Nephron (organoid): ENCODE measurements around the gene CELF2.

Source experiments
- H3K27ac Mint-ChIP-seq, 3 experiments: 2 replicates each; pipeline ENCODE4 v1.8.0; 2020; ENCODE audit warnings: mixed read lengths in 3 of 3, mild to moderate bottlenecking in 2 of 3, moderate library complexity in 1 of 3
- H3K27me3 Mint-ChIP-seq: 2 replicates; pipeline ENCODE4 v1.8.0; 2021; ENCODE audit warnings: low read depth, mild to moderate bottlenecking, moderate library complexity, mixed read lengths
- H3K36me3 Mint-ChIP-seq: 2 replicates; pipeline ENCODE4 v1.8.0; 2020; ENCODE audit warnings: low read depth, mixed read lengths
- H3K4me1 Mint-ChIP-seq: 2 replicates; pipeline ENCODE4 v1.8.0; 2020; ENCODE audit warnings: mixed read lengths
- H3K4me3 Mint-ChIP-seq, 3 experiments: 2 replicates each; pipeline ENCODE4 v1.8.0; 2020; ENCODE audit warnings: mild to moderate bottlenecking in 3 of 3, mixed read lengths in 3 of 3, moderate library complexity in 2 of 3
- H3K9me3 Mint-ChIP-seq: 2 replicates; pipeline ENCODE4 v1.8.0; 2020; ENCODE audit warnings: mixed read lengths
- TF ChIP-seq, protein P1 (sequence below), 3 experiments: fragments of 200-600 bp; sonication (generic); IDR thresholded peaks; one replicate each; pipeline ENCODE4 v1.5.0; 2021; ENCODE audit warnings: antibody characterized with exemption in 3 of 3; ENCODE audit not compliant: unreplicated experiment in 3 of 3

CELF2 gene

DNA sequence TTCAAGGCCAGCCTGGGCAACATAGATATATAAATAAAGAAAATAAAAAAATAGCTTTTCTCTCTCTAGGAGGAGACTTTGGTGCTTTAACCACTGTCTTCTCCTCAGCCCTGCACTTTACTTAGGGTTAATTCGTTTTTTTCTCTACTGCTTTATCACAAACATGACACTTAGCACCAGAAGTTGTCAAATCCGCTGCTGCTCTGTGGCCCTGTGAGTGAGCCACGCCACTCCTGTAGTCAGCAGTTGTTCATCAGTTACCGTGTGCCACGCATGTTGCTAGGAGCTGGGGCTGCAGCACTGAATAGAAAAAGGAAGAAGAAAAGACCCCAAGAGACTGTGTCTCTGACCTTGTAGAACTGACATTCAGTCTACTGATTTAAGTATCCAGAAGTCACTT is 232.6 kb downstream of the CELF2 start:
- H3K4me1 Mint-ChIP-seq = peaks cover 54% of the 10 kb centered on the region
- no peaks in the 10 kb centered on the region for H3K27me3 Mint-ChIP-seq
- H3K36me3 Mint-ChIP-seq = no peaks in the 10 kb centered on the region
- TF ChIP-seq, protein P1, sequence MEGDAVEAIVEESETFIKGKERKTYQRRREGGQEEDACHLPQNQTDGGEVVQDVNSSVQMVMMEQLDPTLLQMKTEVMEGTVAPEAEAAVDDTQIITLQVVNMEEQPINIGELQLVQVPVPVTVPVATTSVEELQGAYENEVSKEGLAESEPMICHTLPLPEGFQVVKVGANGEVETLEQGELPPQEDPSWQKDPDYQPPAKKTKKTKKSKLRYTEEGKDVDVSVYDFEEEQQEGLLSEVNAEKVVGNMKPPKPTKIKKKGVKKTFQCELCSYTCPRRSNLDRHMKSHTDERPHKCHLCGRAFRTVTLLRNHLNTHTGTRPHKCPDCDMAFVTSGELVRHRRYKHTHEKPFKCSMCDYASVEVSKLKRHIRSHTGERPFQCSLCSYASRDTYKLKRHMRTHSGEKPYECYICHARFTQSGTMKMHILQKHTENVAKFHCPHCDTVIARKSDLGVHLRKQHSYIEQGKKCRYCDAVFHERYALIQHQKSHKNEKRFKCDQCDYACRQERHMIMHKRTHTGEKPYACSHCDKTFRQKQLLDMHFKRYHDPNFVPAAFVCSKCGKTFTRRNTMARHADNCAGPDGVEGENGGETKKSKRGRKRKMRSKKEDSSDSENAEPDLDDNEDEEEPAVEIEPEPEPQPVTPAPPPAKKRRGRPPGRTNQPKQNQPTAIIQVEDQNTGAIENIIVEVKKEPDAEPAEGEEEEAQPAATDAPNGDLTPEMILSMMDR (IDR thresholded peaks at IDR 0.05; ENCODE audit: unreplicated experiment in 3 of 3) = no peak
- H3K9me3 Mint-ChIP-seq = no peaks in the 10 kb centered on the region
- no peak overlapping the region for H3K27ac Mint-ChIP-seq
- H3K4me3 Mint-ChIP-seq = no peak overlapping the region

DNA sequence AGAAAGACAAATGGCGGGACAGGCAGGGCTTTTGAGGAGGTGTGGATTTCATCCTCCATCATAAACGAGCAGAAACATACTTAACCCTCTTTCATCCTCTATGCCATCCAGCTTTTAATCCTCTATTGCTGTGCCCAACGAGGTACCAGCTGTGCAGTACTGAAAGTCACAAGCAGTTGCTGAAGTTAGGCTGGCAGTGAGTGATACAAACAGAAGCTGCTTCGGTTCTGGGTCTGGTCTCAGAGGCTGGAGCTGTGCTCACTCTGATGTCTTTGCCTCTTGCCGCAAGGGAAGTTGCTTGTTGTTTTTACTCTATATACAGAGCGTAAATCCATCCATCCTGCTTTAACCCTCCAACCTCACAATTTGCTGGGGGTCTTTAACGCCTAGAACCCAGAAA is 235.2 kb downstream of the CELF2 start:
- Mint-ChIP-seq H3K9me3 (no peaks in the 10 kb centered on the region), H3K4me1 (peaks cover 63% of the 10 kb centered on the region), H3K4me3 (no peak overlapping the region), H3K27ac (no peak overlapping the region), H3K27me3 (peaks cover 4% of the 10 kb centered on the region), H3K36me3 (peaks cover 4% of the 10 kb centered on the region)
- TF ChIP-seq, protein P1 (IDR thresholded peaks at IDR 0.05; ENCODE audit: unreplicated experiment in 3 of 3) = no peak

DNA sequence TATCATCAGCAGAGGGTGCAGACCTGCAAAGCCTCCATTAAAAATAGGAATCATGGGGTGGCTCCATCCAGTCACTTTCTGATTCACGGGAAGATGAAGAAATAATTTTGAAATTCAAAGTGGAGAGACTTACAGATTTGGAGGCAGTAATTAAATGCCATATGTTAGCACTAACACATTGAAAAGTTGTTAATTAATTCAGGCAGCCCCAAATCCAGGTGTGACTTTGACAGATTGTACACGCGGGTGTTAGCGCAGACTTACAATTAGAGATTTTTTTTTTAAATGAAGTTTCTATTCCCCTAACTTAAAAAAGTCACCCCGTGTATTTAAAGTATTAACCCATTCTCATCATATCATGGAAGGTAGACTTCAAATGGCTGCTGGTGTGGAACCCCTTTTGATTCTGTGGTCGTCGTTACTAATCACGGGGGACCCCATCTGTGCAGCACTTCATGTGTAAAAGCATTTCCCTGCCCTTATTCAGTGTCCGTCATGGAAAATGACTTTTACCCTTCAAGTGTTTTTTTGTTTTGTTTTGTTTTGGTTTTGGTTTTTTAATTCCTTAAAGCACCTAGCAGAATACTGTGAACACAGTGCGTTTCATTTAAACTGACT is 235.8 kb downstream of the CELF2 start:
- Mint-ChIP-seq H3K4me1 (peaks cover 57% of the 10 kb centered on the region), H3K36me3 (peaks cover 9% of the 10 kb centered on the region), H3K9me3 (no peaks in the 10 kb centered on the region), H3K4me3 (no peak overlapping the region), H3K27me3 (peaks cover 4% of the 10 kb centered on the region), H3K27ac (no peak overlapping the region)
- TF ChIP-seq, protein P1 (IDR thresholded peaks at IDR 0.05; ENCODE audit: unreplicated experiment in 3 of 3) = no peak

DNA sequence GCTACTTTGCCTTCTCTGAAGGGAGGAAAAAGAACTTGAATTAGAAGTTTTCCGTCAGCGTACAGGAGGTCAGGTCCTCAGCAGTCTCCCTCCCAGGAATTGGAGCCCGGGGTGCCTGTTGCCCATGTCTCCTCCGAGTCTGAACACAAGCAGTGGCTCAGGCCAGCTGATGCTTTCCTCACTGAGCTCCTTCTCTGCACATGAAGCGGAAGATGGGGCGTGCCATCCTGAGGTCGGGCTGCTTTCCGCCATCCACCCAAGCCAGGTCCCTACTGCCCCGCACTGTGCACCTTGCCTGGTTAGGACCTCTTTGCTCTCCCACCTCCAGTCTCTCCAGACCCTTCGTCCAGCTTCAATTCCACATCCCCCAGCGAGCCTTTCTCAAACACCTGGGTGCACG is 237.5 kb downstream of the CELF2 start:
- no peak overlapping the region for H3K27ac Mint-ChIP-seq
- peaks cover 10% of the 10 kb centered on the region for H3K27me3 Mint-ChIP-seq
- H3K9me3 Mint-ChIP-seq = no peaks in the 10 kb centered on the region
- peaks cover 45% of the 10 kb centered on the region for H3K4me1 Mint-ChIP-seq
- TF ChIP-seq, protein P1 (IDR thresholded peaks at IDR 0.05; ENCODE audit: unreplicated experiment in 3 of 3) = no peak
- peaks cover 18% of the 10 kb centered on the region for H3K36me3 Mint-ChIP-seq
- H3K4me3 Mint-ChIP-seq = no peak overlapping the region

DNA sequence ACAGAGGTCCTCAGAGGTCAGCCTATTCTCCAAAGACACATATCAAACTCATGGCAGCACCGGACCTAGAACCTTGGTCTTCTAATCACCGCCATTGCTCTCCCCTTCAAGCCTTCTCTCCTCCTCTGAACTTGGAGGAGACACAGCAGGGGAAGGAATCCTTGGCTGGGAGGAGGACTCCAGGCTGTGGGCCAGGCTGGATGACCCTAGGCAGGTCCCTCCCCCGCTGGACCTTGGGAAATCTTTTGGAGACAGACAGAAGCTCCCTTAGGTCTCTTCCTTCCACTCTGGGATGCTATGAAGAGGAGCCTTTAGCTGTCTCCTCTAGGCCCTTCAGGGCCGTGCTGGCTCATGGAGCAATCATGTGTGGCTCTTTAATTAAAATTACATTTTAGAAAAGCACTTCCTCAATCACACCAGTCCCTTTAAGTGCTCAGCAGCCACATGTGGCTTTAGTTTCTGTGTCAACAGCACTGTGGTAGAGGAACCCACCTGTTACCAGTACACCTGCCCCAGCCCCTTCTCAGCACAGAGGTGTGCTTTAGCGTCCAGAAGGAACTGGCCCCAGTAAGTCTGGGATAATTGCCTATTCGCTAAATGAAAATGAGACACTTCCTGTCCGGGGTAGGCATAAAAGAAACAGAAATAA is 238.2 kb downstream of the CELF2 start:
- Mint-ChIP-seq H3K4me3 (no peak overlapping the region), H3K4me1 (peaks cover 41% of the 10 kb centered on the region), H3K36me3 (peaks cover 18% of the 10 kb centered on the region), H3K27ac (no peak overlapping the region), H3K9me3 (no peaks in the 10 kb centered on the region), H3K27me3 (peaks cover 11% of the 10 kb centered on the region)
- TF ChIP-seq, protein P1 (IDR thresholded peaks at IDR 0.05; ENCODE audit: unreplicated experiment in 3 of 3) = no peak

DNA sequence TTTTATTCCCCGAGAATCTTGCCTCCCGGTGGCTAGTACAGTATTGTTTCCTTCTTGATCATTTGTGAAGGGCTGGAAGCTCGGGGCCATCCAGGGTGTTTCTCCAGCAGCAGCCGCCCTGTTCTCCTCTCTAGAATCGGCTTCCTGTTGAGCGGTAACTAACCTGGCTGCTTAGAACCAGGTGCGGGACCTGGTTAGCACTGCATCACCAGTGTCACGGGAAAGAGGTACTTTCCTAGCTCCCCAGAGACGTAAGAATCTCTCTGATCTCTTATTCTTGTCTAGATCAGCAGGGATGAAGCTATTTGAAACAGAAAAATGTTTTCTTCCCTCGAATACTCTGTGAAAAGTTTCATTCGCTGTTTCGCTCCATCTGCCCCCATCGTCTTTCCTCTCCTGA is 239.2 kb downstream of the CELF2 start:
- peaks cover 42% of the 10 kb centered on the region for H3K4me1 Mint-ChIP-seq
- H3K27ac Mint-ChIP-seq = no peak overlapping the region
- no peaks in the 10 kb centered on the region for H3K9me3 Mint-ChIP-seq
- H3K4me3 Mint-ChIP-seq = no peak overlapping the region
- peaks cover 18% of the 10 kb centered on the region for H3K36me3 Mint-ChIP-seq
- TF ChIP-seq, protein P1 (IDR thresholded peaks at IDR 0.05; ENCODE audit: unreplicated experiment in 3 of 3) = no peak
- H3K27me3 Mint-ChIP-seq = peaks cover 16% of the 10 kb centered on the region
